GM12878 (cell line): Measurements from ENCODE around the gene GMIP. TPM values are rescaled to one million over a fixed set of nuclear protein-coding genes. Genes with fewer than 3 reads are reported as not detected.
A peak's percentile ranks its signal among the peaks of the same experiment; 100 is the strongest.

Experiments used
- BHLHE40 ChIP-seq, 2 experiments: fragments of 450-650 bp in 1 of 2; IDR thresholded peaks; 2 replicates each; pipeline ENCODE4 v1.6.1; 2011 to 2017; ENCODE audit warnings: low read depth in 2 of 2, borderline replicate concordance in 1 of 2, improper control_type of control experiment in 1 of 2, low read length in 1 of 2, mild to moderate bottlenecking in 1 of 2
- BMI1 ChIP-seq: fragments of 450-650 bp; IDR thresholded peaks from 2 replicates; pipeline ENCODE4 v1.6.1; 2016; ENCODE audit warnings: mild to moderate bottlenecking, moderate library complexity, borderline replicate concordance
- EGR1 ChIP-seq, 2 experiments: IDR thresholded peaks; 1 replicate in 1 of 2; 2 replicates in 1 of 2; pipeline ENCODE4 v1.6.1; 2011 to 2012; ENCODE audit warnings: low read depth in 2 of 2, low read length in 2 of 2, borderline replicate concordance in 1 of 2, mild to moderate bottlenecking in 1 of 2, moderate library complexity in 1 of 2
- GATAD2B ChIP-seq: fragments of 450-650 bp; conservative IDR thresholded peaks from 2 replicates; pipeline ENCODE4 v1.6.1; 2017; ENCODE audit warnings: low read depth, mild to moderate bottlenecking, moderate library complexity
- JUND ChIP-seq: IDR thresholded peaks from 2 replicates; pipeline ENCODE4 v1.6.1; 2012; ENCODE audit warnings: low read depth, mild to moderate bottlenecking, low read length, improper control_type of control experiment, moderate library complexity
- MEF2B ChIP-seq: fragments of 450-650 bp; IDR thresholded peaks from 2 replicates; pipeline ENCODE4 v1.6.1; 2018; ENCODE audit warnings: mild to moderate bottlenecking, moderate library complexity; ENCODE audit not compliant: partially characterized antibody, poor library complexity, severe bottlenecking
- MXI1 ChIP-seq: fragments of 150-350 bp; IDR thresholded peaks from 2 replicates; pipeline ENCODE4 v1.6.1; 2011; ENCODE audit warnings: low read depth, mild to moderate bottlenecking, inconsistent platforms, low read length, improper control_type of control experiment
- NR2F1 ChIP-seq: fragments of 450-650 bp; conservative IDR thresholded peaks from 2 replicates; pipeline ENCODE4 v1.6.1; 2017; ENCODE audit warnings: mild to moderate bottlenecking
- SIX5 ChIP-seq: IDR thresholded peaks from 2 replicates; pipeline ENCODE4 v1.6.1; 2011; ENCODE audit warnings: mild to moderate bottlenecking, low read depth, low read length, moderate library complexity; ENCODE audit not compliant: severe bottlenecking
- SREBF2 ChIP-seq: IDR thresholded peaks from 2 replicates; pipeline ENCODE4 v1.6.1; 2012; ENCODE audit warnings: mild to moderate bottlenecking, low read length
- SUZ12 ChIP-seq: fragments of 200-600 bp; sonication (generic); IDR thresholded peaks from one replicate; pipeline ENCODE4 v1.6.1; 2018; ENCODE audit warnings: antibody characterized with exemption, mild to moderate bottlenecking; ENCODE audit not compliant: unreplicated experiment
- ZNF687 ChIP-seq: fragments of 450-650 bp; IDR thresholded peaks from 2 replicates; pipeline ENCODE4 v1.6.1; 2017; ENCODE audit warnings: mild to moderate bottlenecking, moderate library complexity
- polyA plus RNA-seq, 11 experiments: library from polyadenylated mRNA; depleted of rRNA in 4 of 11; unstranded in 6 of 11; stranded (reverse) in 5 of 11; fragments of >200 nt; fragmentation: Nextera tagmentation in 4 of 11; fragmentation: Illumina TruSeq in 1 of 11; extraction: Ambion mirVana in 4 of 11; extraction: Trizol in 1 of 11; gene quantifications; 1 replicate in 1 of 11; 2 replicates in 10 of 11; pipeline versions ENCODE4 v1.2.1 to v1.2.3, GENCODE V29; 2011 to 2016; ENCODE audit warnings: inconsistent platforms in 2 of 11, missing spikeins in 2 of 11, low read depth in 1 of 11
- total RNA-seq, 4 experiments: library from RNA; depleted of rRNA in 3 of 4; stranded (reverse); fragments of >200 nt in 3 of 4; fragmentation: Illumina TruSeq in 1 of 4; extraction: Trizol in 1 of 4; gene quantifications; 2 replicates each; pipeline versions ENCODE4 v1.2.1 to v1.2.3, GENCODE V29; 2013 to 2021
- TF ChIP-seq, protein P1 (sequence below): fragments of 450-650 bp; formaldehyde crosslinking; IDR thresholded peaks from 2 replicates; pipeline ENCODE4 v1.4.0; 2022; ENCODE audit warnings: mild to moderate bottlenecking, moderate library complexity
- TF ChIP-seq, protein P2 (sequence below): IDR thresholded peaks from 2 replicates; pipeline ENCODE4 v1.6.1; 2011; ENCODE audit warnings: borderline replicate concordance, low read depth, mild to moderate bottlenecking, moderate library complexity, mixed read lengths, low read length; ENCODE audit not compliant: insufficient read depth; ENCODE audit errors: extremely low read length
- TF ChIP-seq, protein P3 (sequence below): fragments of 150-350 bp; IDR thresholded peaks from 2 replicates; pipeline ENCODE4 v1.6.1; 2014; ENCODE audit warnings: mild to moderate bottlenecking, low read depth, low read length

The GMIP gene
- total and polyA plus RNA-seq, 10 of the 15 experiments (the other 5 are each of a cell fraction or from before 2014, with no cell fraction given) = 1.5 to 63.5 (median 22.3) TPM

DNA sequence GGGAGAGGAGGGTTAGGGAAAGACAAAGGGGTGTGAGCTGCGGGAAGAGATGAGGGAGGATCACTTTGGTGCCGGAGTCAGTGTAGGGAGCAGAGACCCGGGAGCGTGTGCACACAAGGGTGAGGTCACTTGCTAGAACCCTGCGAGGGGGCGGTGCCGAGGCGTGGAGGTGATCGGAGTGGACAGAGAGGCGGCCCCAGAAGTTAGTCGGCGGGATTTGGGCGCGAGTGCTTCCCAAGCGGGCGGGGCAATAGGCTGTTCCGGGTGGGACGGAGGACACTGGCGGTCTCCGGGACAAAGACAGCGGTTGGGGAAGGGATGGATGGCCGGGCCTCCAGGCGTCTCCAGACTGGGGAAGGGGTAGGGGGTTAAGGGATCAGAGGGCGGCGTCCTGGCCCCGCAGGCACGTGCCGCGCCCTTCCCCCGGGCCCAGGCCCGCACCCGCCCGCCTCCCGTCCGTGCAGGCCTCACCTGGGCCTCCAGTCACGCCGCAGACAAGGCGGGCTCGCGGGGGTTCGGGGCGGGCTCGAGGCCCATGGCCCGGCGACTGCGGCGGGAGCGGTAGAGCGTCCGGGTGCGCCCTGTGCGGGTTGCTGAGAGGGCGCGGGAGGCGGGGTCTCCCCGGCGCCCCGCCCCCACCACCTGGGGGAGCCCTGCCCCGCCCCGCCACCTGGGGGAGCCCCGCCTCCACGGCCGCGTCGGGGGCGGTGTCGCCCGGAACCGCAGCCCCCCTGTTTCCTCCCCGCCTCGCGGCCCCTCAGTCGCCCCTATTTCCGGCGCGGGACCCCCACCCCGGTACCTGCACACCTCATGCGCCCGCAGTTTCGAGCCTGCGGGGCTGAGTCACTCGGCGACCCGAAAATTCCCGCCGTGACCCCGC lies 15.6 kb downstream of the GMIP start, which contains the start of gene LPAR2 (continued):
- no peak; the same call in 1 of the 2 replicates for TF ChIP-seq ZNF687
- TF ChIP-seq NR2F1 = peak; percentile 76; the same call in 1 of the 2 replicates
- peak in 1 of 2 experiments; percentile 34; a peak in 1 of 3 replicates for TF ChIP-seq EGR1 (IDR thresholded peaks at IDR 0.05; ENCODE audit: borderline replicate concordance in 1 of 2, low read depth in 2 of 2, low read length in 2 of 2)
- TF ChIP-seq, protein P1, sequence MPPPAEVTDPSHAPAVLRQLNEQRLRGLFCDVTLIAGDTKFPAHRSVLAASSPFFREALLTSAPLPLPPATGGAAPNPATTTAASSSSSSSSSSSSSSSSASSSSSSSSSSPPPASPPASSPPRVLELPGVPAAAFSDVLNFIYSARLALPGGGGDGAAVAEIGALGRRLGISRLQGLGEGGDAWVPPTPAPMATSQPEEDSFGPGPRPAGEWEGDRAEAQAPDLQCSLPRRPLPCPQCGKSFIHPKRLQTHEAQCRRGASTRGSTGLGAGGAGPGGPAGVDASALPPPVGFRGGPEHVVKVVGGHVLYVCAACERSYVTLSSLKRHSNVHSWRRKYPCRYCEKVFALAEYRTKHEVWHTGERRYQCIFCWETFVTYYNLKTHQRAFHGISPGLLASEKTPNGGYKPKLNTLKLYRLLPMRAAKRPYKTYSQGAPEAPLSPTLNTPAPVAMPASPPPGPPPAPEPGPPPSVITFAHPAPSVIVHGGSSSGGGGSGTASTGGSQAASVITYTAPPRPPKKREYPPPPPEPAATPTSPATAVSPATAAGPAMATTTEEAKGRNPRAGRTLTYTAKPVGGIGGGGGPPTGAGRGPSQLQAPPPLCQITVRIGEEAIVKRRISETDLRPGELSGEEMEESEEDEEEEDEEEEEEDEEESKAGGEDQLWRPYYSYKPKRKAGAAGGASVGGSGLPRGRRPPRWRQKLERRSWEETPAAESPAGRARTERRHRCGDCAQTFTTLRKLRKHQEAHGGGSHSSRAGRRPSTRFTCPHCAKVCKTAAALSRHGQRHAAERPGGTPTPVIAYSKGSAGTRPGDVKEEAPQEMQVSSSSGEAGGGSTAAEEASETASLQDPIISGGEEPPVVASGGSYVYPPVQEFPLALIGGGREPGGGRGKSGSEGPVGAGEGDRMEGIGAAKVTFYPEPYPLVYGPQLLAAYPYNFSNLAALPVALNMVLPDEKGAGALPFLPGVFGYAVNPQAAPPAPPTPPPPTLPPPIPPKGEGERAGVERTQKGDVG (CRISPR knock-in tag) = no peak
- no peak for TF ChIP-seq SIX5
- TF ChIP-seq MEF2B = peak; percentile 41
- TF ChIP-seq, protein P2, sequence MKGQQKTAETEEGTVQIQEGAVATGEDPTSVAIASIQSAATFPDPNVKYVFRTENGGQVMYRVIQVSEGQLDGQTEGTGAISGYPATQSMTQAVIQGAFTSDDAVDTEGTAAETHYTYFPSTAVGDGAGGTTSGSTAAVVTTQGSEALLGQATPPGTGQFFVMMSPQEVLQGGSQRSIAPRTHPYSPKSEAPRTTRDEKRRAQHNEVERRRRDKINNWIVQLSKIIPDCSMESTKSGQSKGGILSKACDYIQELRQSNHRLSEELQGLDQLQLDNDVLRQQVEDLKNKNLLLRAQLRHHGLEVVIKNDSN = peak; percentile 13
- TF ChIP-seq SREBF2 = no peak
- TF ChIP-seq, protein P3, sequence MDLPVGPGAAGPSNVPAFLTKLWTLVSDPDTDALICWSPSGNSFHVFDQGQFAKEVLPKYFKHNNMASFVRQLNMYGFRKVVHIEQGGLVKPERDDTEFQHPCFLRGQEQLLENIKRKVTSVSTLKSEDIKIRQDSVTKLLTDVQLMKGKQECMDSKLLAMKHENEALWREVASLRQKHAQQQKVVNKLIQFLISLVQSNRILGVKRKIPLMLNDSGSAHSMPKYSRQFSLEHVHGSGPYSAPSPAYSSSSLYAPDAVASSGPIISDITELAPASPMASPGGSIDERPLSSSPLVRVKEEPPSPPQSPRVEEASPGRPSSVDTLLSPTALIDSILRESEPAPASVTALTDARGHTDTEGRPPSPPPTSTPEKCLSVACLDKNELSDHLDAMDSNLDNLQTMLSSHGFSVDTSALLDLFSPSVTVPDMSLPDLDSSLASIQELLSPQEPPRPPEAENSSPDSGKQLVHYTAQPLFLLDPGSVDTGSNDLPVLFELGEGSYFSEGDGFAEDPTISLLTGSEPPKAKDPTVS = no peak
- TF ChIP-seq MXI1 = 0 out of 2 replicates have a peak, but pooled peaks have one; percentile 58
- TF ChIP-seq BMI1 = no peak
- peak; percentile 93 to 99 for TF ChIP-seq BHLHE40 (IDR thresholded peaks at IDR 0.05; ENCODE audit: borderline replicate concordance in 1 of 2, low read depth in 2 of 2, low read length in 1 of 2)
- TF ChIP-seq GATAD2B = 0 out of 2 replicates have a peak, but pooled peaks have one; percentile 82
- TF ChIP-seq SUZ12 = no peak
- no peak for TF ChIP-seq JUND
